T-cell (primary cell): ENCODE data around the gene CADM1. TPM values are rescaled to one million over a fixed set of nuclear protein-coding genes. Genes with fewer than 3 reads are reported as not detected.

Source experiments
- ATAC-seq, 4 experiments: fragments of 200-7000 bp in 3 of 4; fragments of 150-1000 bp in 1 of 4; cut with Tn5 transposase; replicated peaks in 1 of 4; 1 replicate in 3 of 4; 2 replicates in 1 of 4; pipeline ENCODE4 v1.10.0; 2021; ENCODE audit warnings: moderate library complexity in 3 of 4, mild to moderate bottlenecking in 2 of 4, moderate number of reproducible peaks in 1 of 4
- CTCF ChIA-PET, 2 donors: fragments of 300-600 bp; sonication (Branson Sonifier 250); formaldehyde crosslinking; loops; one replicate each; lab custom pipeline; 2022; ENCODE audit warnings: antibody characterized with exemption in 2 of 2; lab: Charles Lee
- POLR2A ChIA-PET, 2 donors: fragments of 300-600 bp; sonication (Branson Sonifier 250); formaldehyde crosslinking; loops; one replicate each; lab custom pipeline; 2022; ENCODE audit warnings: antibody characterized with exemption in 2 of 2; lab: Charles Lee
- DNase-seq, 35 experiments: peaks; one replicate each; pipeline versions ENCODE4 v3.0.0 to v3.0.0-alpha.2; 2013 to 2023
- H3K27ac ChIP-seq: one replicate; pipeline ENCODE4 v1.5.1; 2013; ENCODE audit warnings: low read length
- H3K27me3 ChIP-seq, 2 experiments: replicated peaks in 1 of 2; 1 replicate in 1 of 2; 2 replicates in 1 of 2; pipeline versions ENCODE4 v1.6.1 to v1.7.0; 2013; ENCODE audit warnings: low read length in 1 of 2, mixed read lengths in 1 of 2; ENCODE audit not compliant: control insufficient read depth in 2 of 2, insufficient read depth in 2 of 2; ENCODE audit errors: extremely low read depth in 1 of 2
- H3K36me3 ChIP-seq, 2 donors: 1 replicate in 1 of 2; 2 replicates in 1 of 2; pipeline versions ENCODE4 v1.6.1 to v1.7.0; 2013; ENCODE audit warnings: low read length in 1 of 2; ENCODE audit not compliant: control insufficient read depth in 2 of 2, insufficient read depth in 1 of 2; ENCODE audit errors: extremely low read depth in 1 of 2
- H3K4me1 ChIP-seq, 2 experiments: 1 replicate in 1 of 2; 2 replicates in 1 of 2; pipeline versions ENCODE4 v1.6.1 to v1.7.0; 2013; ENCODE audit warnings: low read length in 2 of 2, mixed read lengths in 1 of 2; ENCODE audit not compliant: insufficient read depth in 2 of 2, control insufficient read depth in 1 of 2; ENCODE audit errors: extremely low read depth in 1 of 2
- H3K4me3 ChIP-seq, 2 donors: 1 replicate in 1 of 2; 2 replicates in 1 of 2; pipeline versions ENCODE4 v1.5.1 to v1.7.0; 2013; ENCODE audit warnings: mild to moderate bottlenecking in 2 of 2, low read length in 1 of 2, moderate library complexity in 1 of 2; ENCODE audit not compliant: control insufficient read depth in 1 of 2; ENCODE audit errors: extremely low read depth in 1 of 2
- H3K9me3 ChIP-seq: 2 replicates; pipeline ENCODE4 v1.7.0; 2013
- H3K27ac Mint-ChIP-seq, 2 donors: one replicate each; pipeline ENCODE4 v1.8.0; 2020 to 2021; ENCODE audit warnings: mild to moderate bottlenecking in 2 of 2, mixed read lengths in 2 of 2
- H3K27me3 Mint-ChIP-seq, 2 donors: one replicate each; pipeline ENCODE4 v1.8.0; 2021 to 2022; ENCODE audit warnings: mixed read lengths in 2 of 2
- H3K36me3 Mint-ChIP-seq: one replicate; pipeline ENCODE4 v1.8.0; 2021; ENCODE audit warnings: mixed read lengths
- H3K4me1 Mint-ChIP-seq, 3 donors: one replicate each; pipeline ENCODE4 v1.8.0; 2020 to 2022; ENCODE audit warnings: mixed read lengths in 3 of 3, mild to moderate bottlenecking in 1 of 3
- H3K4me3 Mint-ChIP-seq, 3 donors: one replicate each; pipeline ENCODE4 v1.8.0; 2020 to 2022; ENCODE audit warnings: mild to moderate bottlenecking in 3 of 3, mixed read lengths in 3 of 3, moderate library complexity in 3 of 3
- H3K9me3 Mint-ChIP-seq, 3 donors: one replicate each; pipeline ENCODE4 v1.8.0; 2020 to 2022; ENCODE audit warnings: mixed read lengths in 3 of 3
- WGBS: methylation state at CpG from one replicate; pipeline ENCODE4 v1.1.5; 2013; ENCODE audit warnings: missing lambda C conversion rate; ENCODE audit not compliant: insufficient coverage; 5-methylcytosine and 5-hydroxymethylcytosine counted together
- total RNA-seq, 35 experiments: library from RNA in 6 of 35; stranded (reverse) in 6 of 35; fragments of 120-200 nt in 1 of 35; gene quantifications; one replicate each; pipeline versions ENCODE4 v1.2.1 to v1.2.4 and lab custom pipeline; 2013 to 2026

Gene CADM1
- total RNA-seq, 5 donors from 2014 or later (not counting 1 experiment from before 2014, with no cell fraction given), result 2.1 to 6.7 (median 3.1) TPM

- H3K4me3 Mint-ChIP-seq, result no peak overlapping the region
- ATAC-seq (no peak), DNase-seq (no peak)
- peaks cover 0 to 4% (median 0%) of the 10 kb centered on the region in 3 donors for H3K9me3 Mint-ChIP-seq
- no peaks in the 10 kb centered on the region for H3K36me3 ChIP-seq
- POLR2A ChIA-PET, result no interaction called here
- no peaks in the 10 kb centered on the region for H3K9me3 ChIP-seq
- no CpG with 5 or more reads among the region's 1 CpG for WGBS
- no peak overlapping the region for H3K27ac ChIP-seq
- H3K36me3 Mint-ChIP-seq, result no peaks in the 10 kb centered on the region
- peaks cover 6 to 8% of the 10 kb centered on the region in 2 donors for H3K27me3 Mint-ChIP-seq
- no peaks in the 10 kb centered on the region for H3K4me1 ChIP-seq
- H3K27ac Mint-ChIP-seq, result no peak overlapping the region
- H3K4me1 Mint-ChIP-seq, result no peaks in the 10 kb centered on the region
- no peak overlapping the region for H3K4me3 ChIP-seq
- H3K27me3 ChIP-seq, result peaks cover 0 to 20% of the 10 kb centered on the region in 2 experiments
- CTCF ChIA-PET, result no interaction called here
Observed at GRCh38 chr11:115155978-115156377, 348.2 kb downstream of the CADM1 start.

GRCh38 chr11:115155320-115155719 is 348.9 kb downstream of the CADM1 start:
- Mint-ChIP-seq H3K27ac (no peak overlapping the region), H3K9me3 (peaks cover 0 to 4% (median 0%) of the 10 kb centered on the region in 3 donors), H3K36me3 (no peaks in the 10 kb centered on the region), H3K4me1 (no peaks in the 10 kb centered on the region), H3K27me3 (peaks cover 4 to 6% of the 10 kb centered on the region in 2 donors), H3K4me3 (no peak overlapping the region)
- H3K4me1 ChIP-seq, result no peaks in the 10 kb centered on the region
- ATAC-seq (no peak), DNase-seq (no peak)
- H3K9me3 ChIP-seq, result no peaks in the 10 kb centered on the region
- ChIA-PET POLR2A (interaction anchor here in 1 of 2 donors (0.6 kb wide), 1 partner anchor 78 kb away, joined by 6 read pairs; no protein-coding TSS in a partner anchor), CTCF (no interaction called here)
- no peak overlapping the region for H3K4me3 ChIP-seq
- H3K27me3 ChIP-seq, result peaks cover 0 to 20% of the 10 kb centered on the region in 2 experiments
- H3K27ac ChIP-seq, result no peak overlapping the region
- 55% methylated on average over 8 of the region's 8 CpGs for WGBS
- no peaks in the 10 kb centered on the region for H3K36me3 ChIP-seq

GRCh38 chr11:115154355-115154736 is 349.9 kb downstream of the CADM1 start:
- H3K36me3 Mint-ChIP-seq, result no peaks in the 10 kb centered on the region
- ChIA-PET POLR2A (no interaction called here), CTCF (interaction anchor here in 1 of 2 donors (0.6 kb wide), 1 partner anchor 321 kb away, joined by 3 read pairs; no protein-coding TSS in a partner anchor)
- peaks cover 0 to 4% (median 0%) of the 10 kb centered on the region in 3 donors for H3K9me3 Mint-ChIP-seq
- Histone ChIP-seq H3K27me3 (peaks cover 0 to 17% of the 10 kb centered on the region in 2 experiments), H3K27ac (no peak overlapping the region), H3K4me1 (no peaks in the 10 kb centered on the region), H3K9me3 (no peaks in the 10 kb centered on the region), H3K4me3 (no peak overlapping the region), H3K36me3 (no peaks in the 10 kb centered on the region)
- no peak overlapping the region for H3K4me3 Mint-ChIP-seq
- WGBS, result 92% methylated on average over 4 of the region's 9 CpGs
- no peaks in the 10 kb centered on the region for H3K4me1 Mint-ChIP-seq
- no peak for ATAC-seq
- H3K27ac Mint-ChIP-seq, result no peak overlapping the region
- peaks cover 4 to 5% of the 10 kb centered on the region in 2 donors for H3K27me3 Mint-ChIP-seq
- no peak for DNase-seq

- H3K27ac Mint-ChIP-seq, result no peak overlapping the region
- no peak overlapping the region for H3K27ac ChIP-seq
- peaks cover 0 to 4% (median 0%) of the 10 kb centered on the region in 3 donors for H3K9me3 Mint-ChIP-seq
- H3K4me1 Mint-ChIP-seq, result no peaks in the 10 kb centered on the region
- CTCF ChIA-PET, result no interaction called here
- DNase-seq (no peak), ATAC-seq (no peak)
- no peaks in the 10 kb centered on the region for H3K36me3 Mint-ChIP-seq
- H3K4me1 ChIP-seq, result no peaks in the 10 kb centered on the region
- H3K4me3 ChIP-seq, result no peak overlapping the region
- POLR2A ChIA-PET, result no interaction called here
- H3K27me3 Mint-ChIP-seq, result peaks cover 3 to 4% of the 10 kb centered on the region in 2 donors
- peaks cover 0 to 15% of the 10 kb centered on the region in 2 experiments for H3K27me3 ChIP-seq
- no peaks in the 10 kb centered on the region for H3K36me3 ChIP-seq
- 93% methylated on average over 28 of the region's 39 CpGs for WGBS
- no peak overlapping the region for H3K4me3 Mint-ChIP-seq
- no peaks in the 10 kb centered on the region for H3K9me3 ChIP-seq
Observed at GRCh38 chr11:115153731-115154354, 350.4 kb downstream of the CADM1 start.

- peaks cover 0 to 4% (median 0%) of the 10 kb centered on the region in 3 donors for H3K9me3 Mint-ChIP-seq
- Histone ChIP-seq H3K4me1 (no peaks in the 10 kb centered on the region), H3K36me3 (no peaks in the 10 kb centered on the region), H3K27ac (no peak overlapping the region), H3K9me3 (no peaks in the 10 kb centered on the region), H3K27me3 (peaks cover 0 to 14% of the 10 kb centered on the region in 2 experiments), H3K4me3 (no peak overlapping the region)
- H3K36me3 Mint-ChIP-seq, result no peaks in the 10 kb centered on the region
- DNase-seq (no peak), ATAC-seq (no peak)
- H3K4me3 Mint-ChIP-seq, result no peak overlapping the region
- WGBS, result 81% methylated on average over 4 of the region's 8 CpGs
- no peak overlapping the region for H3K27ac Mint-ChIP-seq
- POLR2A ChIA-PET, result no interaction called here
- no peaks in the 10 kb centered on the region for H3K4me1 Mint-ChIP-seq
- peaks cover 3 to 4% of the 10 kb centered on the region in 2 donors for H3K27me3 Mint-ChIP-seq
- CTCF ChIA-PET, result no interaction called here
Observed at GRCh38 chr11:115153135-115153534, 351.1 kb downstream of the CADM1 start.

GRCh38 chr11:115151010-115151409 is 353.2 kb downstream of the CADM1 start:
- POLR2A ChIA-PET, result no interaction called here
- WGBS, result 100% methylated on average over 1 of the region's 1 CpG
- ATAC-seq, result no peak
- Histone ChIP-seq H3K36me3 (no peaks in the 10 kb centered on the region), H3K4me3 (no peak overlapping the region), H3K9me3 (no peaks in the 10 kb centered on the region), H3K27ac (no peak overlapping the region), H3K4me1 (no peaks in the 10 kb centered on the region), H3K27me3 (peaks cover 0 to 4% of the 10 kb centered on the region in 2 experiments)
- peaks cover 0 to 13% (median 0%) of the 10 kb centered on the region in 3 donors for H3K9me3 Mint-ChIP-seq
- no peaks in the 10 kb centered on the region for H3K4me1 Mint-ChIP-seq
- no peak overlapping the region for H3K4me3 Mint-ChIP-seq
- H3K27me3 Mint-ChIP-seq, result peaks cover 0 to 2% of the 10 kb centered on the region in 2 donors
- CTCF ChIA-PET, result no interaction called here
- no peak overlapping the region for H3K27ac Mint-ChIP-seq
- no peak for DNase-seq
- H3K36me3 Mint-ChIP-seq, result no peaks in the 10 kb centered on the region
